Endothelial cell of umbilical vein (primary cell): ENCODE results near the gene FOXP4. TPM values are rescaled to one million over a fixed set of nuclear protein-coding genes. Genes with fewer than 3 reads are reported as not detected.

Experiments
- BruUV-seq: library from RNA; stranded (reverse); fragments of 400-500 nt; replicated peaks from 2 replicates; lab custom pipeline; 2021; lab: Mats Ljungman, UMichigan
- CTCF ChIA-PET: fragments of 300-600, 350-600 bp; sonication (Branson Sonifier 250); formaldehyde crosslinking; loops from one replicate; lab custom pipeline; 2021; ENCODE audit warnings: antibody characterized with exemption, inconsistent platforms; lab: Charles Lee
- POLR2A ChIA-PET: fragments of 300-600, 350-600 bp; sonication (Branson Sonifier 250); formaldehyde crosslinking; loops from one replicate; lab custom pipeline; 2021; ENCODE audit warnings: antibody characterized with exemption, inconsistent platforms; lab: Charles Lee
- DNase-seq: peaks from one replicate; pipeline ENCODE4 v3.0.0-alpha.2; 2011; ENCODE audit warnings: low read depth, low spot score
- FAIRE-seq: peaks from 2 replicates; lab custom pipeline; 2011; peaks lifted over from hg19 to GRCh38; lab: Jason Lieb, UNC
- H2AFZ ChIP-seq: 2 replicates; pipeline ENCODE4 v1.6.0; 2012; ENCODE audit warnings: low read depth, low read length, control low read depth, inconsistent platforms
- H3K27ac ChIP-seq: 2 replicates; pipeline ENCODE4 v1.5.1; 2011; ENCODE audit warnings: low read depth, mild to moderate bottlenecking, control low read depth, low read length, moderate library complexity; ENCODE audit not compliant: insufficient read depth
- H3K27me3 ChIP-seq, 2 experiments: 2 replicates each; pipeline versions ENCODE4 v1.6.0 to v1.6.1; 2011; ENCODE audit warnings: low read length in 2 of 2, mixed read lengths in 1 of 2; ENCODE audit not compliant: control insufficient read depth in 2 of 2, insufficient read depth in 2 of 2
- H3K36me3 ChIP-seq, 2 experiments: 2 replicates in 1 of 2; 3 replicates in 1 of 2; pipeline ENCODE4 v1.5.1; 2011; ENCODE audit warnings: low read length in 2 of 2, mild to moderate bottlenecking in 1 of 2, moderate library complexity in 1 of 2; ENCODE audit not compliant: control insufficient read depth in 2 of 2, insufficient read depth in 2 of 2; ENCODE audit errors: extremely low read depth in 1 of 2
- H3K4me1 ChIP-seq: 3 replicates; pipeline ENCODE4 v1.5.1; 2011; ENCODE audit warnings: mild to moderate bottlenecking, low read length; ENCODE audit not compliant: control insufficient read depth, insufficient read depth; ENCODE audit errors: extremely low read depth
- H3K4me2 ChIP-seq: 2 replicates; pipeline ENCODE4 v1.6.1; 2011; ENCODE audit warnings: low read length, control low read depth, mixed read lengths; ENCODE audit not compliant: insufficient read depth
- H3K4me3 ChIP-seq, 3 experiments: fragments of 200-600 bp in 1 of 3; sonication (generic), shearing (Covaris generic) in 1 of 3; replicated peaks in 1 of 3; 2 replicates each; pipeline ENCODE4 v1.5.1; 2011 to 2016; ENCODE audit warnings: control low read depth in 3 of 3, low read length in 3 of 3, mild to moderate bottlenecking in 2 of 3, inconsistent platforms in 1 of 3, low read depth in 1 of 3, moderate library complexity in 1 of 3; ENCODE audit not compliant: insufficient read depth in 1 of 3
- H3K79me2 ChIP-seq: 2 replicates; pipeline ENCODE4 v1.6.0; 2012; ENCODE audit warnings: low read length, inconsistent platforms; ENCODE audit not compliant: control insufficient read depth, insufficient read depth
- H3K9ac ChIP-seq: replicated peaks from 2 replicates; pipeline ENCODE3; 2011; ENCODE audit warnings: low read length, control low read depth; ENCODE audit not compliant: insufficient read depth; ENCODE audit errors: extremely low read depth
- H3K9me1 ChIP-seq: replicated peaks from 3 replicates; pipeline ENCODE4 v1.6.0; 2011; ENCODE audit warnings: mild to moderate bottlenecking, low read length; ENCODE audit not compliant: control insufficient read depth, insufficient read depth; ENCODE audit errors: extremely low read depth
- H3K9me3 ChIP-seq: replicated peaks from 2 replicates; pipeline ENCODE4 v1.5.1; 2012; ENCODE audit warnings: low read length, inconsistent platforms; ENCODE audit not compliant: control insufficient read depth, insufficient read depth
- H4K20me1 ChIP-seq: replicated peaks from 2 replicates; pipeline ENCODE3; 2011; ENCODE audit warnings: mild to moderate bottlenecking, low read length; ENCODE audit not compliant: control insufficient read depth, insufficient read depth; ENCODE audit errors: extremely low read depth
- CTCF ChIP-seq, 2 donors: IDR thresholded peaks; 1 replicate in 1 of 2; 2 replicates in 1 of 2; pipeline ENCODE4 v1.5.1; 2011; ENCODE audit warnings: low read length in 2 of 2, mild to moderate bottlenecking in 2 of 2, moderate library complexity in 2 of 2, control low read depth in 1 of 2, inconsistent platforms in 1 of 2, low read depth in 1 of 2; ENCODE audit not compliant: insufficient read depth in 1 of 2; ENCODE audit errors: extremely low read depth in 1 of 2
- EZH2 ChIP-seq: IDR thresholded peaks from 2 replicates; pipeline ENCODE4 v1.6.1; 2012; ENCODE audit warnings: borderline replicate concordance, low read depth, mild to moderate bottlenecking, moderate library complexity, low read length, inconsistent platforms; ENCODE audit not compliant: severe bottlenecking
- FOS ChIP-seq: IDR thresholded peaks from 2 replicates; pipeline ENCODE4 v1.6.1; 2011; ENCODE audit warnings: mild to moderate bottlenecking, low read length, moderate library complexity, borderline replicate concordance; ENCODE audit not compliant: insufficient read depth
- GATA2 ChIP-seq: IDR thresholded peaks from 2 replicates; pipeline ENCODE4 v1.7.0; 2011; ENCODE audit warnings: low read depth, mild to moderate bottlenecking, moderate library complexity, mixed read lengths, low read length; ENCODE audit not compliant: insufficient read length, insufficient read depth
- JUN ChIP-seq: IDR thresholded peaks from 2 replicates; pipeline ENCODE4 v1.6.1; 2011; ENCODE audit warnings: borderline replicate concordance, low read depth; ENCODE audit not compliant: insufficient read length, insufficient read depth
- MAX ChIP-seq: IDR thresholded peaks from 2 replicates; pipeline ENCODE4 v1.6.1; 2011; ENCODE audit not compliant: insufficient read depth, insufficient read length
- MYC ChIP-seq: IDR thresholded peaks from one replicate; pipeline ENCODE4 v1.6.1; 2011; ENCODE audit warnings: mild to moderate bottlenecking, low read depth, low read length
- POLR2A ChIP-seq: IDR thresholded peaks from 2 replicates; pipeline ENCODE4 v1.6.1; 2012; ENCODE audit warnings: low read depth, mild to moderate bottlenecking, control low read depth, low read length
- POLR2AphosphoS5 ChIP-seq: IDR thresholded peaks from 2 replicates; pipeline ENCODE4 v1.6.1; 2012; ENCODE audit warnings: low read depth, mild to moderate bottlenecking, control low read depth, low read length, moderate library complexity; ENCODE audit not compliant: insufficient read depth
- dilution Hi-C: fragments of 300-500 bp; cut with MboI; formaldehyde crosslinking; loops from one replicate; pipeline ENCODE4 v1.15.0; 2019; ENCODE audit warnings: low sequenced_read_pairs; ENCODE audit not compliant: extremely low pct_ligation_motif_present
- intact Hi-C: fragments of 100-400 bp; cut with micrococcal nuclease; formaldehyde crosslinking; loops from one replicate; pipeline ENCODE4 v1.10.0; 2022
- polyA plus RNA-seq, 4 experiments: library from polyadenylated mRNA; depleted of rRNA in 3 of 4; stranded (reverse) in 3 of 4; unstranded in 1 of 4; fragments of >200 nt; gene quantifications; 2 replicates each; pipeline versions ENCODE4 v1.2.1 to v1.2.3, GENCODE V29; 2011 to 2012; ENCODE audit warnings: missing spikeins in 1 of 4
- total RNA-seq: library from RNA; stranded (reverse); gene quantifications from 2 replicates; pipeline ENCODE4 v1.2.3, GENCODE V29; 2021

Gene FOXP4
- total and polyA plus RNA-seq, 2 donors (not counting 3 experiments of a cell fraction or from before 2014, with no cell fraction given) = 5.6 to 23.9 TPM

GRCh38 chr6:41522780-41523548, 23.2 kb upstream of the FOXP4 start:
- no peaks in the 10 kb centered on the region for H3K36me3 ChIP-seq
- H3K27ac ChIP-seq = no peak overlapping the region
- dilution Hi-C loops = no loop called here
- intact Hi-C loops = no loop called here
- FAIRE-seq (no peak), DNase-seq (no peak)
- POLR2A ChIA-PET = no interaction called here
- H3K9me3 ChIP-seq = no peaks in the 10 kb centered on the region
- BruUV-seq = no TSS peak
- H3K4me3 ChIP-seq = no peak overlapping the region
- no peak overlapping the region for H3K9ac ChIP-seq
- TF ChIP-seq MYC (no peak), POLR2AphosphoS5 (no peak), POLR2A (no peak), CTCF (IDR thresholded peaks at IDR 0.05; ENCODE audit: extremely low read depth in 1 of 2, insufficient read depth in 1 of 2, low read depth in 1 of 2, low read length in 2 of 2) (no peak), GATA2 (no peak), JUN (no peak), MAX (no peak), EZH2 (no peak), FOS (no peak)
- H3K79me2 ChIP-seq = no peaks in the 10 kb centered on the region
- no peaks in the 10 kb centered on the region for H3K27me3 ChIP-seq
- CTCF ChIA-PET = interaction anchor here (1.3 to 1.5 kb wide), 2 partner anchors 20 to 69 kb away, joined by 3 to 4 read pairs; no protein-coding TSS in a partner anchor
- H3K9me1 ChIP-seq = no peaks in the 10 kb centered on the region
- H2AFZ ChIP-seq = no peak overlapping the region
- H4K20me1 ChIP-seq = no peaks in the 10 kb centered on the region
- no peak overlapping the region for H3K4me2 ChIP-seq
- no peaks in the 10 kb centered on the region for H3K4me1 ChIP-seq
